ENCODE results near the gene SOX6.
A peak's percentile ranks its signal among the peaks of the same experiment; 100 is the strongest.
"Not testable (repeated sequence)": the region's sequence is repeated elsewhere in the genome, so short reads cannot be mapped to it uniquely, and the experiment has no call there.

SOX6 gene

DNA sequence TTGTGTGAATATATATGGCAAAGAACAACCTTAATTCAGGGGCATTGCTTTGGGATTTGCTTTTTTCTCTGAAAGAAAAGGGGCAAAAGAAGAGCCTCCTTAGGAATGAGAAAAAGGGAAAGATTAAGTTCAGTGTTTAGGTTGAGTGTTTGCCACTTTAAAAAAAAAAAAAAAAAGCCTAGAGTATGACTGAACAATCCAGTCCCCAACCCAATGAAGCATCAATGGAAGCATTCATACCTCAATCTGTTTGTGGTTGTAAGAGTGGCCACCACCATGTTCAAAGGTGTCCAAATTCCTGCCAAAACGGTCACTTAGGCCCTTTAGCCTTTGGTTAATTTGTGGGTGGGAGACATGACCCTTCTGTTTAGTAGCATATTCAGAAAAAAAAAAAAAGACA, 260.6 kb downstream of the SOX6 start:
- DNase-seq (ENCODE audit: low spot score), result no peak

DNA sequence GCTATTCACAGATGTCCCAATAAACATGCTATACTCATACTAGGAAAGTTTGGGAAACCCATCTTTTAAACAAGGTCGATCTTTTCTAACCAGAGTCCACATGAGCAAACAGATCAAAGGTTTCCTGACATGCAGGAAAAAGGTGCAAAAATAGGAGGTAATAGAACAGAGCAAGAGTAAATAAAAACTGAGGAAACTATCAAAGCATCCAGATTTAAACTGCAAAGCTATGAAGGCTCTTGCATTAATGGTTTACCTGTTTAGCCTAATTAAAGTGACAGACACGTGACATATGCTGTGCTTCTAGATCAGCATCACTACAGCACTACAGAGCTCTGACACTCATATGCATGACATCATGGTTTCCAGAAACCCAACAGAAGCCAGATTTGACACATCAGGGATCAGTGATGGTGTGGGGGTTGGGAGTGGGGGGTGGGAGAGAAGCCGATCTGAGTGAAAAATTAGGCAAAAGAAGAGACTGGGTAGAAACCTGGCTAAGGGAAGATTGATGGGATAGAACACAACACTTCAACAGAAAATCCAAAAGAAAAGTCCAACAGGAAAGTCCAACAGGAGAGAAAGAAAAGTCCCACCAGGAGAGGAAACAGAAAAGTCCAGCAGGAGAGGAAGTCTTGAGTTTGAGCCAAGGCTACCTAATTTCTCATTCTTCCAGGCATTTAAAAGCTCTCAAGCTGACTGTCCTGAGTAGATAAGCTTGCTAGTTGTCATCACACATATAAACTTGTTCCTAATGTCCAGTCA, 262.3 kb downstream of the SOX6 start:
- DNase-seq (ENCODE audit: low spot score), result no peak

DNA sequence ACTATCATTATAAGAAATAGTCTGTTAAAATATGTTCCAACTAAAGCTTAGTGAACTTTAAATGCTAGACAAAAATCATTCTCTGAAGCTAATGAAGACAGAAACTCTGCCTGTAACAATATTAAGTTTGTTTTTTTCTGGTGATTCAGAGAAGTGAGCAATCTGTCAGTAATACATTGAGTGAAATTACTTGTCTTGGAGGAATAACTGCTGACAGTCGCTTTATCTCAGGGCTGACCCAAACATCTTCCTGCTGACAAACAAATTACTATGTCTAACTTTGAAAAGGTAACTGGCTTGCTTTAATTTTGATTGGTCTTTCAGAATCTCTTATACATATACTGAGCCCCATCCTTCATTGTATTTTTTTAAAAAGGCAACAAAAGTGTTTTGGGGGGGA, 264.5 kb downstream of the SOX6 start:
- no peak for DNase-seq (ENCODE audit: low spot score)

DNA sequence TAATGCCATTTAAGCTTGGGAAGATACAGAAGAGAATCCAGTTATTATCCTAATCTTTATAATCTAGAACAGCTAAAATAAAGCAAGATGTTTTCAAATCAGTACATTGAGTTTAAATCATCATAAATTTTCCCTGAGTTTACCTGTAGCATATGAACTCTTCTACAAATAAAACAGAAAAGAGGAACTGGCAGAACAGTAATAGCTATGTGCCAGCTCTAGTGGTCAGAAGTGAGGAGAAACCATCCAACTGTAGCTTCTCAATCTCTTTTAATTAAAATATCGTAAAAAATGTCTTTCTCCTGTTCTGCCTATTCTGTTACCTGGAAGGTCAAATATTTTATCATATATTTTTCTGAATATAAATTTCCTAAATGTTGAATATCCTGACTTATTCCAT, 266.9 kb downstream of the SOX6 start:
- DNase-seq (ENCODE audit: low spot score), result no peak

DNA sequence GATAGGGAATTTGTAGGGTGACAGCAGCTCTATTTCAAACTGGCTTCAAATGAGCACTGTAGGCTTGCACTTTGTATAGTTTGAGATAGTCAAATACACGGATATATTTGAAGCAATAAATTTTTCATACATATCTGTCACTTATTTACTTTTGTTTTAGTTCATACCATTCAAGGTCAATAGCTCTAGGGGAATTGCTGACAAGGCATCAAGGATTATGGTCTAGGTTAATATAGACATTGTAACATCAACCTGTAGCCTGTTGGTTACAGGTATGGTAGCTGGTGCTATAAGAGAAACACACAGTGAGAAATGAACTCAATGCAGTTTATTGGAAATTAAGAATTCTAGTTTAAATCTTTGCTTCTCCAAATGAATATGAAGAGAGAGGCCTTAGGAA, 267.6 kb downstream of the SOX6 start:
- no peak for DNase-seq (ENCODE audit: low spot score)

DNA sequence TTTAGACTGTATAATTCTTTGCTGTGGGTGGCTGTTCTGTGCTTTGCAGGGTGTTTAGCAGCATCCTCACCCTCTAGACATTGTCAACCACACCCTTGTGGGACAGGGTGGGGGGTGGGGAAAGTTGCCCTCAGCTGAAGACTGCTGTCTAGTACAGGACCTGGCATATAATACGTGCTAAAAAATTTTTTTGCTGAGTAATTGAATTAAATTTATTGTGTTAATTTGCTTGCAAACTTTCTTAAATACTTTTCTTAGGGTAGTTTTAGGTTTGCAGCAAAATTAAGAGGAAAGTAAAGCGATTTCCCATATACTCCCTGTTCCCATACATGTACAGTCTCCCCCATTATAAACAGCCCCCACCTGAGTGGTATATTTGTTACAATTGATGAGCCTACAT, 268.5 kb downstream of the SOX6 start:
- DNase-seq (ENCODE audit: low spot score), result no peak

DNA sequence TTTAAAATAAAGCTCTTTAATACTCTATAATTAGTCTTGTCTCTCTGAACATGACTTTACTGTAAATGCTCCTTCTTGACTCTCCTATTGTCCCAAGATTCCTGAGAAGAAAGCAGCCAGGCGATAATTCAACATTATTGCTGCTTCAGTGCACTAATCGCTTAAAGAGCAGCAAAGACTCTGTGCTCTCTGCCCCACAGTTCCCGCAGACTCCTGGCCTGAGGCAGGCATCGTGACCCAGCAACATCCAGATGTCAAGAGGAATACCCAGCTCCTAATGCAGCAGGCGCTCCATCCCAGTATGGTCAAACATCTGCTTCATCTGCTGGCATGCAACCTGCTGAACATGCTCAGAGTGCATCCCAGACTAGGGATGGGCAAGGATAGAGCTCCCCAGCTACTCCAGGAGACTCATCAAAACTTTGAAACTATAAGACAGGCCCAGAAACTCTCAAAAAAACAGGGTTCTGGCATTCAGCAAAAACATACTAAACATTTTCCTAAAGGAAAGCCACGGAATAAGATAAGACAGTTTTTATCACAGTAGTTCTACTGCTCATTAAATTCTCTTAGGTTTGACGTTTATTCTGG, 270.0 kb downstream of the SOX6 start:
- DNase-seq (ENCODE audit: low spot score), result peak; percentile 22

DNA sequence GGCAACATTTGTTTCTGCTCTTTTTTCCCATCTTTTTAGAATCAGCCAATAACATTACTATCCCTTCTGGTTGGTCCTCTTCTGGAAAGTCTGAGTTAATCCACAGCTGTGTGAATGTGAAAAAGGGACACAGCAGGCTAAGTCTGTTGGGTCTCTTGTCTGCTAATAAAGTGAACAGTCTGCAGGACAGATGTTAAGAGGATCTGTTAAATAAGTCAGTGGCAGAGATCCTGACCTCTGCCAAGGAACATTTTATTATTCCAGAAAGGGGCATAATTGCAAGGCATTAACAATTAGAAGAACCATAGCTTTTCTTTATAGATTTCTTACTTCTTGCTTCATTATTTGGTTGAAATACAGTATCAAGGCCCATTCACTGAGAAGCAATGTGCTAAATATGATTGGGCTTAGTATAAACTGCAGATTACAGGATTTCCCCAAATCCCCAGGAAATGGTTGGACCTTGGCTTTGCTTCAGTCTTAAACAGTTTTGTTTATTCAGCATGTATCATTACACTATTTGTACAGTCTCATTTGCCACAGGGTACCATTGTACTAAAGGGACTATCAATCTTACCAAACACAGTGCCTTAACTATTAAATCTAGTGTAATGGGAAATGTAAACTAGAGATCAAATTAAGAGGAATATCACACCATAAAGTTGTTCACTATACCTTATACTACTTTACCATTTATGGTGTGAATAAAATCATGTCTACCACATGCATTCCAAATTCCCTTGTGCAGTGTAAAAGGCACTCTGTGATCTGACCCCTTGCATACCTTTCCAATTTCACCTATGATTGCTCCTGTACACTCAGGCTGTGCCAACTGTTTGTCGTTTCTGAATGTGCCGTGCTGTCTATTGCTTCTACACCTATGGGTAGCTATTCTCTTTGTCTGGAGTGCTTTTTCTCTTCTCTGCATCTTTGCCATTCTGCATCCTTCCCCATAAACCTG, 274.0 kb downstream of the SOX6 start:
- DNase-seq (ENCODE audit: low spot score), result peak; percentile 18

DNA sequence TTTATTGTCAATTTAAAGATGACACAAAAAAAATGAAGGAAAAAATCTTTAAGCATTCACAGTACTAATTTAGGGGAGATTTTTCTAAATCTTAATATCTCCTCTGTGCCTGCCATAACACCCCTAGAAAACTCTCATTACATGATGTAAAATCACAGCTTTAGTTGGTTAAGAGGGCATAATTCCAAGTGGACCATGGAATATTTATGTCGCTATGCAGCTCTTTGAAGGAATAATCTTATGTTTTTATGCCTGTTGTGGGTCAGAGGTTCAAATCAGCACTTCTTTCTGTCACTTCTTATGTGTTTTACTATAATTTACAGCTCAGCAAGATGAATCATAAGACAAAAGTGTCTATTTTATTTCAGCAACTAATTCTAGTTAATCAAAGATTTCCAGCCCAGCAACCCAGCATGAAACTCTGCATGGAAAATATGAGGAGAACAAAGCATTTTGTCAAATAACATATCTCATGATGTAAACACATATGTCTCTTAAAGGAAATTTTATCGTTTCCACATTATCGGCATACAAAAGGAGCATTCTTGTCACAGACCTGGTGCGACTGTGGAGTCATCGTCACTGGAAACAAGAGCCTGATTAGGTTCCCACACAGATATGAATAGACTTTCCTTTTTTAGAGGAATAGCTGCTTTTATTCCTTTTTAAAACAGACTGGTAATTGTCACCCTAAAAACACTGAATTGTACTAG, 274.8 kb downstream of the SOX6 start:
- no peak for DNase-seq (ENCODE audit: low spot score)

DNA sequence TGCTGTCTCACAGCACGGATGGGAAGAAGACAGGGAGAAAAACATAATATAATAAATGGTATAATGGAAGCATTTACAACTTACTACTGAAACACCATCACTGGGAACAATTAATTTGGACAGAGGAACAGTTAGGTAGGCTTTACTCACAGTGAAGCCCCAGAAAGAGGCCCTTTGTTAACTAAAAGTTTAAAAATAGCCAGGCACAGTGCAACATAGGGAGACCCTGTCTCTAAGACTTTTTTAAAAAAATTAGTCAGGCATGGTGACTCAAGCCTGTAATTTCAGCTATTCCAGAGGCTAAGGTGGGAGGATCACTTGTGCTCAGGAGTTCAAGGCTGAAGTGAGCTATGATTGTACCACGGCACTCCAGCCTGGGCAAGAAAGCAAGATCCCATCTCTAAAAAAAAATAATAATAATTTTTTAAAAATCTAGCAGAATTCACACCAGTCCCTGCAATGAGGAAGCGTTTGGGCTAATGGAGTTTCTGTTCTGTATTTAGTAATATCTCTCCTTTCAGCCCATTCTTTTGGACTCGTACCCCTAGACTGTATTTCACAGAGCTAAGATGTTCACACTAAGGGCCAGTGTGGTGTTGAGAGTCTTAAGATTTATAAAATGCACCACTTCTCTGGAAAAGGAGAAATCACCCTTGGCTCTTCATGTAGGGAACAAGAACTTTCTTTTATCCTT, 275.5 kb downstream of the SOX6 start:
- no peak for DNase-seq (ENCODE audit: low spot score)

DNA sequence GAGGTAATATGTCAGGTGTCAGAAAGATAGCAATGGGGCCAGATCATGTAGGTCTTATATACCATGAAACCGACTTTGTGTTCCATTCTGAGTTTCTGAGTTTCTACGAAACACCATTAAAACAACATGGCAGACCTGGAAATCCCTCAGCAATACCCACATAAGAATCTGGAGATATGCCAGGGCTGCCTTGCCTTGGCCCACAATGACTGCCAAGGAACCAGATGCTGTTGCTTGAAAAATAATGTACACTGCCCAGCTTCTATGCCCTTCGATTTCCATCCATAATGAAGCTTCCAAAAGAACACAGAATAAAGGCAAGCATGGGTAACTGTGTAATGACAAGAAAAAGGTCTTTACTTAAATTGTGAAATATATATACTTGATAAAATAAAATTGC, 277.4 kb downstream of the SOX6 start:
- DNase-seq (ENCODE audit: low spot score), result no peak

DNA sequence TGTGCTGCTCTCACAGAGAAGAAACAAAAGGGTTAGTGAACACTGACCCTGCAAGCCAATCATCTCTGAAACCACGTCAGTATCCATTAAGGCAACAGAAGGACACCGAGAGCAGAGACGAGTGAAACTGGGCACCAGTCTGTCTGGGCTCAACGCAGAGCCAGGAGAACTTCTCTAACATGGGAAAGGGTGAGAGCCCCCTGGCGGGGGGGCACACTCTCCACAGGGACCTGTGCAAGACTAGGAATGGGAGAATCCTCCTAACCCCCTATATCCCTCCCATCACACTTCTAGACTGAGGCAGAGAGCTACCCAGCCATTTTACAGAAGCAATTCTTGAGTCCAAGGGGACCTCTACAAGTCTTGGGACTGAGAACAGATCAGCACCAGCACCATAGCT, 285.8 kb downstream of the SOX6 start:
- DNase-seq (ENCODE audit: low spot score), result no peak

DNA sequence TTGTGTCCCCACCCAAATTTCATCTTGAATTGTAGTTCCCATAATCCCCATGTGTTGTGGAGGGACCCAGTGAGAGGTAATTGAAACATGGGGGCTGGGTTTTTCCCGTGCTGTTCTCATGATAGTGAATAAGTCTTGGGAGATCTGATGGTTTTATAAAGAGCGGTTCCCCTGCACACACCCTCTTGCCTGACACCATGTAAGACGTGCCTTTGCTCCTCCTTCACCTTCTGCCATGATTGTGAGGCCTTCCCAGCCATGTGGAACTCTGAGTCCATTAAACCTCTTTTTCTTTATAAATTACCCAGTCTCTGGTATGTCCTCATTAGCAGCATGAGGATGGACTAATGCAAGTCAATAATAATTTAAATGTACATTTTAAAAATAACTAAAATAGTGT, 289.1 kb downstream of the SOX6 start:
- DNase-seq (ENCODE audit: low spot score), result not testable (repeated sequence)

DNA sequence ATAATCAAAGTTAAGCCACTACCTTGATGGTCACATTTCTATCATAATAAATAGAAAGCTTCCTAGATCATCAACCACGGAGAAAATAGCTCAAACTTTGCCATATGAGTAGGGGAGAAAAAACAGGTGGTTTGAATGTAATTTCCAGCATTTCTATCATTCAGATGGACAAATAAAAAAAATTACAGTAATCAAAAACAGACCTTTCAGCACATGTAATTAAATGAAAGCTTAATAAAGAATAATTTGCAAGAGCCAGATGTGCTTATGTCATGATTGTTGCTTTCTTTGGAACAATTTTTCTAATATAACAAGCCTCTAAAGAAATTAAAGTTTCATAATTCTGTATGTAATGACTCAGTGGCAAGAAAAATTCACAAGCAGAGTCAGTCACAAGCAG, 297.0 kb downstream of the SOX6 start:
- no peak for DNase-seq (ENCODE audit: low spot score)

DNA sequence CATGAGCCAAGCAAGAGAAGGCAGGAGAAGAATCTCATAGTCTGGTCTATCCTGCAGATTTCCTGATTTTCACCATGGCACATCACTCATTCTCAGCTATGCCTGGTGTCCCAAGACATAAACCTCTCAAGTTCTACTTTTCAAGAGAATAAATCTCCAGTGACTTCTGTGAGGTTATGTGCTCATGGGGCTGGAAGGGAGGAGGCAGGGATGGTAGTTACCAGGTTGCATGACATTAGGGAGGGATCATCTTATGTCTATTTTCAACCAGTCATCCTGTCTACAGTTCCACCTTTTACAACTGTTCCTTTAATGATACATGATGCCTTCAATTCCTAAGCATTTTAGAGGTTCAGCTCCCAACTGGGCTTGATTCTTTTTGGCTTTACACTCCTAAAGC, 297.7 kb downstream of the SOX6 start:
- DNase-seq (ENCODE audit: low spot score), result no peak

DNA sequence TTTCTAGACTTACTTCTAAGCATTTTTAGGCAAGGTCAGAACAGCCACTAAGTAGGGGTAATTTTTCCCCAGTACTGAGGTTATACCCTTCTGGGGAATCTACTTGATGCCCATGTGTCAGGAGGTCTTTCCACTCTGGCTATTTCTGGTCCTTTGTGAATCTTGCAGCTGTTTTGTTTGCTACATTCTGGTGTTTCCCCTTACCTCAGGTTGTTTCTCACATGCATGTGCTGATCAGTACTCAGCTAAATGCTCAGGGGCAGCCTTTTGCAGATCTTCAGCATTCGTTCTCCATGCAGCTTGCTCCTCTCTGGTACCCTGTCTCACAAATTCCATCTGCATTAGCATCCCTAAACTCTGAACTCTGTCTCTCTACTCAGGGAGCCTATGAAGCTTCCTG, 303.6 kb downstream of the SOX6 start:
- no peak for DNase-seq (ENCODE audit: low spot score)

DNA sequence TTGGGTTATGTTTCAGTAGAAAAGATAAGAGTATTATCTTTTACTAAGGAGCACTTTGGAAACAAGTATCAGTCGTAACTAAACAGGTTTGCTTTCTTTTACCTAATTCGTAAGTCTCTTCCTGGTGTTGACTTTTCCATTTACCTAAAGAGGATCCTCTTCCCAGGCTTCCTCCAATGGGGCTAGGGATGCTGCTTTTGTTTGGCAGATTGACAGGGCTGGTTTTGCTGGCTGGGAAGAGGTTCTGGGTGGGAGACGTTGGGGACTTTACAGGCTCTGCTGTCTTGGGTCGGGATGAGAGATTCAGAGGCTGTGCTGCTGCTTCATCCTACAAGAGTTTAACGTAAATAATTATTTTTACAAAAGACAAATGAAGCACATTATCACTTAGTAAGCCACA, 306.7 kb downstream of the SOX6 start:
- DNase-seq (ENCODE audit: low spot score), result no peak

DNA sequence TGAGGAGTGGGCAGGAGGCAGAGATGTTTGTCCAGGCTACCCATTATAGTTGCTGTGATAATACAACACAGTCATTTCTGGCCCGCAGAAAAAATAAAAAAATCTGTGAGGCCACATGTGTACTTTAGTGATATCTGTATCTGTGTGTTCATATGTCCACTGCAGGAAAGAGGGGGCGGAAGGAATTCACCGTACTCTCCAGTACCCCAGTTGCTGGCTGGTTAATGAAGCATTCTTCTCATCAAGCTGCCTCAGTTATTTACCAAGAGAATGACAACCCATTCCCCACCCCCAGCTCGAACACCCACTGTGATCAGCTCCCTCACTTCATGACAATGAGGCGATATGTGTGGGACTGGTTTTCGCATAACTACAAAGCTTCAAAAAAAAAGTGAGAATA, 309.3 kb downstream of the SOX6 start:
- no peak for DNase-seq (ENCODE audit: low spot score)

DNA sequence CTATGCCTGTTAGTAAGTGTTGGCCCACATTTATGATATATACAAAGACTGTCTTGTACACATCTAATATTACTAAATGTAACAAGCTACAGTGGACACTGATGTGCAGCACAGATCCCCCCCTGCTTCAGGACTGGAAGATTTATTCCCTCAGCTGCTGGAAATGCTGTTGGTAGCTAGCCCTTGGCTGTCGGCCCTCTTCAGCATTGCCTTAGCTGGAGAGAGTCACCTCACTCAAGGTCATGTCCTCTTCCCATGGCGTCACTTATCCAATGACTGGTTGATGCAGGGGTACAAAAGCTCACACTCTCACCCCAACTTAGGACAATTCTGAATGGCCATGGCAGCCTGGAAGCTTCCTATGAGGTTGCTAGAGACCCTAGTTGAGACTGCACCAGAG, 312.7 kb downstream of the SOX6 start:
- DNase-seq (ENCODE audit: low spot score), result no peak

DNA sequence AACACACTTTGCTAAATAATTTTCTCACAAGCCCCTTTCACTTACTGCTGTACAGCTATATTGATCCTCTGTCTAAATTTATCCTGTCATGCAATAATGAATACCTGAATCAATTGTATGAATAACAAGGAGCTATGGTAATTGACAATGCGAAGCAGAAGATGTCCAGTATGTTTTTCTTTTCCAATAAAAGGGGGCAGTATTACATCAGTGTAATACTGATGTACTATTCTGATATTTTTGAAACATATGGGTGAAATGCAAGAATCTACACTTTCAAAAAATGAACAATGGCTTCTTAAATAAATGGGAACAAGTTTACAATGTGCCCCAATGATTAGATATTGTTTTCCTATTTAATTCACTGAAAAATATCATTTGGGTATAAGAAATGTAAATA, 315.1 kb downstream of the SOX6 start:
- DNase-seq (ENCODE audit: low spot score), result no peak

DNA sequence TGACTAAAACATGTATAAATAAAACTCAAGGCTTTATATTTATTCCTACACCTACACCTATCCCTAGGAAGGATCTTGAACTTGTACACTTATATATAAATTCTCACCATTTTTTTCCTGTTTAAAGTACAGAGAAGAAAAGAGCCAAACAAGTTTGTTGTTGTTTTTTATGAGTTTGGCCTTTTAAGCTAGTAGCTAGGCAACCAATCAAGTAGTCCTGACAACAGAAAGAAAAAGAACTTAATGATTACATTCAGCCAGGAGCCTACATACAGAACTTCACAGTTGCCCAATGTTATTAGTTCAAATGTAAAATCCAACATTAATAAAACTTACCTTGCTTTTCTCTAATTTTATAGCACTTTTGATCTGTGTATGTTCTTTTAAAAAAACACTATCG, 316.2 kb downstream of the SOX6 start:
- DNase-seq (ENCODE audit: low spot score), result no peak

DNA sequence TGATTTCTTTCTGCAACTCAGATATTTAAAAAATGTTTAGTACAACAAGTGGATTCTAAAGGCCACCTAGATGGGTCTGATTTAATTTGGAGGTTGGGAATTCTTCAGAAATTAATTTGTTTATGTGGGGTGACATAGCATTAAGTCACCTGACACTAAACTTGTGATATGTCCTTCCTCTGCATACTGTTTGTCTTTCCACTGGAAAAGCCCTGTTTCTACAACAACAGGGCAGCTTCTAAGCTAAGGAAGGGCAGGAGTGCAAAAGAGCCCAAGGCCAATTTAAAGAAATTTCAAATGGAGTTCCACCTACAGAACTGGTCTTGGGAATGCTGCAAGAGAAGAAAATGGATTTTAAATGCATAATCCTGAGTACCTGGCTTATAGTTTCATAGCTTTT, 319.2 kb downstream of the SOX6 start:
- DNase-seq (ENCODE audit: low spot score), result no peak

All from D341Med (cell line).